ENCODE results near the gene FAM184B.

Gene FAM184B

GRCh38 chr4:17599826-17600225, 181.6 kb downstream of the FAM184B start:
- no peak for DNase-seq (ENCODE audit: extremely low spot score)
- POLR2A ChIA-PET = no interaction called here
- CTCF ChIA-PET = interaction anchor here (0.6 kb wide), 1 partner anchor 22 kb away, joined by 3 read pairs; no protein-coding TSS in a partner anchor

GRCh38 chr4:17597517-17597916, 183.9 kb downstream of the FAM184B start:
- ChIA-PET CTCF (no interaction called here), POLR2A (no interaction called here)
- peak; percentile 23 for DNase-seq (ENCODE audit: extremely low spot score)
- no peak for TF ChIP-seq CTBP1 (IDR thresholded peaks at IDR 0.05; ENCODE audit: borderline replicate concordance)
- TF ChIP-seq PKNOX1 (IDR thresholded peaks at IDR 0.05) = no peak
- TF ChIP-seq FOXA1 (IDR thresholded peaks at IDR 0.05) = no peak
- TF ChIP-seq NFRKB (IDR thresholded peaks at IDR 0.05) = no peak
- no peak for TF ChIP-seq TARDBP (IDR thresholded peaks at IDR 0.05)

More at GRCh38 chr4:17599826-17600225, 181.6 kb downstream of the FAM184B start:
- no peak for TF ChIP-seq ZNF384 (IDR thresholded peaks at IDR 0.05)

- POLR2A ChIA-PET = interaction anchor here (1.0 kb wide), 1 partner anchor 19 kb away, joined by 3 read pairs; the partner anchor contains the start of gene LAP3
- no peak for DNase-seq (ENCODE audit: extremely low spot score)
- CTCF ChIA-PET = interaction anchor here (0.6 kb wide), 1 partner anchor 13 kb away, joined by 3 read pairs; no protein-coding TSS in a partner anchor
- TF ChIP-seq HDGF (IDR thresholded peaks at IDR 0.05; ENCODE audit: borderline replicate concordance) (no peak), FOXA1 (IDR thresholded peaks at IDR 0.05) (no peak), FOXM1 (IDR thresholded peaks at IDR 0.05; ENCODE audit: borderline replicate concordance) (no peak), L3MBTL2 (conservative IDR thresholded peaks at IDR 0.05) (no peak), ZNF384 (IDR thresholded peaks at IDR 0.05) (no peak), NFRKB (IDR thresholded peaks at IDR 0.05) (no peak), FOXK2 (IDR thresholded peaks at IDR 0.05) (no peak), ARNT (IDR thresholded peaks at IDR 0.05) (no peak)
Measured at GRCh38 chr4:17595471-17596005, 185.9 kb downstream of the FAM184B start.

- TF ChIP-seq CTBP1 (IDR thresholded peaks at IDR 0.05; ENCODE audit: borderline replicate concordance) = no peak
- TF ChIP-seq FOXM1 (IDR thresholded peaks at IDR 0.05; ENCODE audit: borderline replicate concordance) = no peak
- TF ChIP-seq SUZ12 (IDR thresholded peaks at IDR 0.05) = no peak
- TF ChIP-seq TARDBP (IDR thresholded peaks at IDR 0.05) = no peak
- TF ChIP-seq FOXA1 (IDR thresholded peaks at IDR 0.05) = no peak
- ChIA-PET POLR2A (no interaction called here), CTCF (no interaction called here)
- DNase-seq (ENCODE audit: extremely low spot score) = no peak
Measured at GRCh38 chr4:17589355-17589754, 192.1 kb downstream of the FAM184B start.

GRCh38 chr4:17587094-17587822, 194.2 kb downstream of the FAM184B start:
- no peak for DNase-seq (ENCODE audit: extremely low spot score)
- no peak for TF ChIP-seq BHLHE40 (IDR thresholded peaks at IDR 0.05; ENCODE audit: borderline replicate concordance)
- no peak for TF ChIP-seq FOXK2 (IDR thresholded peaks at IDR 0.05)
- no peak for TF ChIP-seq ARNT (IDR thresholded peaks at IDR 0.05)
- no peak for TF ChIP-seq ZNF384 (IDR thresholded peaks at IDR 0.05)
- TF ChIP-seq NFRKB (IDR thresholded peaks at IDR 0.05) = no peak
- no peak for TF ChIP-seq TARDBP (IDR thresholded peaks at IDR 0.05)
- ChIA-PET POLR2A (no interaction called here), CTCF (interaction anchor here (0.7 kb wide), 1 partner anchor 22 kb away, joined by 4 read pairs; no protein-coding TSS in a partner anchor)

- POLR2A ChIA-PET = no interaction called here
Measured at GRCh38 chr4:17584521-17585213, 196.8 kb downstream of the FAM184B start.

GRCh38 chr4:17583941-17584340, 197.5 kb downstream of the FAM184B start:
- ChIA-PET CTCF (no interaction called here), POLR2A (no interaction called here)
- DNase-seq (ENCODE audit: extremely low spot score) = no peak
- TF ChIP-seq PKNOX1 (IDR thresholded peaks at IDR 0.05) (no peak), BHLHE40 (IDR thresholded peaks at IDR 0.05; ENCODE audit: borderline replicate concordance) (no peak), CTBP1 (IDR thresholded peaks at IDR 0.05; ENCODE audit: borderline replicate concordance) (no peak), FOXA1 (IDR thresholded peaks at IDR 0.05) (no peak), ZNF384 (IDR thresholded peaks at IDR 0.05) (no peak), FOXM1 (IDR thresholded peaks at IDR 0.05; ENCODE audit: borderline replicate concordance) (no peak), TARDBP (IDR thresholded peaks at IDR 0.05) (no peak), NFRKB (IDR thresholded peaks at IDR 0.05) (no peak), HDGF (IDR thresholded peaks at IDR 0.05; ENCODE audit: borderline replicate concordance) (no peak), FOXK2 (IDR thresholded peaks at IDR 0.05) (no peak), SUZ12 (IDR thresholded peaks at IDR 0.05) (no peak), L3MBTL2 (conservative IDR thresholded peaks at IDR 0.05) (no peak), ELF4 (IDR thresholded peaks at IDR 0.05) (no peak), LEF1 (IDR thresholded peaks at IDR 0.05; ENCODE audit: borderline replicate concordance) (no peak), SP1 (IDR thresholded peaks at IDR 0.05) (no peak), ARNT (IDR thresholded peaks at IDR 0.05) (no peak)

More at GRCh38 chr4:17584521-17585213, 196.8 kb downstream of the FAM184B start:
- TF ChIP-seq SP1 (IDR thresholded peaks at IDR 0.05) = no peak
- TF ChIP-seq BHLHE40 (IDR thresholded peaks at IDR 0.05; ENCODE audit: borderline replicate concordance) = no peak
- TF ChIP-seq L3MBTL2 (conservative IDR thresholded peaks at IDR 0.05) = no peak
- TF ChIP-seq TARDBP (IDR thresholded peaks at IDR 0.05) = no peak
- no peak for TF ChIP-seq ZNF384 (IDR thresholded peaks at IDR 0.05)
- no peak for DNase-seq (ENCODE audit: extremely low spot score)
- CTCF ChIA-PET = no interaction called here

Measured in HEK293T (cell line).